Suprapubic skin (tissue), 3 donors: Measurements from ENCODE around the gene TMEM225B.

ENCODE experiments used
- CTCF ChIP-seq, 2 donors: fragments of 200-600 bp in 1 of 2; fragments of 450-650 bp in 1 of 2; sonication (generic) in 1 of 2; IDR thresholded peaks; one replicate each; pipeline ENCODE4 v1.5.1; 2016 to 2019; ENCODE audit warnings: antibody characterized with exemption in 2 of 2, mild to moderate bottlenecking in 1 of 2, moderate library complexity in 1 of 2
- EP300 ChIP-seq: sonication (generic); formaldehyde crosslinking; IDR thresholded peaks from one replicate; pipeline ENCODE4 v1.6.1; 2017; ENCODE audit warnings: antibody characterized with exemption

DNA sequence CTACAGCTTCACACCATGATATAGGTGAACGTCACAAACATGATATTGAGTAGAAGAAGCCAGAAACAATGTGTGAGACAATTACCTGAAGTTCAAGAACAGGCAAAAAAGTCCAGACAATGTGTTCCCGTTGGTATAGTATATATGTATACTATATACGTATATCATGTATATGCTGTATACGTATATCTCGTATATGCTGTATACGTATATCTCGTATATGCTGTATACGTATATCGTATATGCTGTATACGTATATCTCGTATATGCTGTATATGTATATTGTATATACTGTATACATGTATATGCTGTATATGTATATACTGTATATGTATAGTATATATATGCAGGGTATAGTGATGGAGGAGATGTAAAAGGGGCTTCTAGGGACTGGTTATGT is 29.4 kb downstream of the TMEM225B start:
- TF ChIP-seq CTCF (IDR thresholded peaks at IDR 0.05) (no peak), EP300 (no peak)
